GM21717 (cell line): ENCODE measurements around the gene RAVER1.
A peak's percentile ranks its signal among the peaks of the same experiment; 100 is the strongest.

Experiments used
- ATAC-seq: cut with Tn5 transposase; IDR thresholded peaks from one replicate; pipeline ENCODE4 v1.9.1; 2021; ENCODE audit warnings: mild to moderate bottlenecking, moderate library complexity; ENCODE audit not compliant: unreplicated experiment

The RAVER1 gene

DNA sequence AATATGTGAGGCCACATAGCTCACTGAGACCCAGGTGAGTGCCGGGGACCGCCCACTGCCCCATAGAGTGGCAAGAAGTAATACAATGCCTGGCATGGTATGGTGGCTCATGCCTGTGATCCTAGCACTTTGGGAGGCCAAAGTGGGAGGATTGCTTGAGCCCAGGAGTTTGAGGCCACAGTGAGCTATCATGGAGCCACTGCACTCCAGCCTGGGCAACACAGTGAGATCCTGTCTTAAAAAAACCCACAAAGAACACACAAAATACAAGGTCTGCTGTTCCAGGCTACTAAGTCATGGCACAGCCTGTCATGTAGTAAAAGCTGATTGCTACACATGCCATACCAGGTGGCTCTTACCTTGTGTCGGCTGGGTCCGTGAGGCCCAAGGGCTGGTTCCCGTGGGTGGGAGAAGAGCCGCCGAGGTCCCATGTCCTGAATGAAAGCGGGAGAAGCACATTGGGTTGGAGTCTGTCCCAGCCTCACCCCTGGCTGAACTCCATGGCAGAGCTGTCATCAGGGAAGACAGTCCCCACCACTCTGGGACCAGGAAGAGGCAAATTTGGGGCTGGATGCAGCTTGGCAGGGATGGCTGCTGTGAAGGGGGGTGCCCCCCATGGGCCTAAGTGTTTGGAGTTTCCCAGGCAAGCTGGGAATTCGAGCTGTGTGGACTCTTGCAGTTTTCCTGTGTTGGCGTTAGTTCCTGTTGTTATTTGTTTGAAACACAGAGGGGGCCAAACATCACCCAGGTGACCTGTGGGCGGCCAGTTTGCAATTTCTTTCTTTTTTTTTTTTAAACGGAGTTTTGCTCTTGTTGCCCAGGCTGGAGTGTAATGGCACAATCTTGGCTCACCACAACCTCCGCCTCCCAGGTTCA lies 14.3 kb downstream of the RAVER1 start:
- no peak for ATAC-seq

GRCh38 chr19:10317857-10318462 lies 15.4 kb downstream of the RAVER1 start:
- no peak for ATAC-seq

- no peak for ATAC-seq
These were observed 16.1 kb downstream of the RAVER1 start for GRCh38 chr19:10317045-10317856.

DNA sequence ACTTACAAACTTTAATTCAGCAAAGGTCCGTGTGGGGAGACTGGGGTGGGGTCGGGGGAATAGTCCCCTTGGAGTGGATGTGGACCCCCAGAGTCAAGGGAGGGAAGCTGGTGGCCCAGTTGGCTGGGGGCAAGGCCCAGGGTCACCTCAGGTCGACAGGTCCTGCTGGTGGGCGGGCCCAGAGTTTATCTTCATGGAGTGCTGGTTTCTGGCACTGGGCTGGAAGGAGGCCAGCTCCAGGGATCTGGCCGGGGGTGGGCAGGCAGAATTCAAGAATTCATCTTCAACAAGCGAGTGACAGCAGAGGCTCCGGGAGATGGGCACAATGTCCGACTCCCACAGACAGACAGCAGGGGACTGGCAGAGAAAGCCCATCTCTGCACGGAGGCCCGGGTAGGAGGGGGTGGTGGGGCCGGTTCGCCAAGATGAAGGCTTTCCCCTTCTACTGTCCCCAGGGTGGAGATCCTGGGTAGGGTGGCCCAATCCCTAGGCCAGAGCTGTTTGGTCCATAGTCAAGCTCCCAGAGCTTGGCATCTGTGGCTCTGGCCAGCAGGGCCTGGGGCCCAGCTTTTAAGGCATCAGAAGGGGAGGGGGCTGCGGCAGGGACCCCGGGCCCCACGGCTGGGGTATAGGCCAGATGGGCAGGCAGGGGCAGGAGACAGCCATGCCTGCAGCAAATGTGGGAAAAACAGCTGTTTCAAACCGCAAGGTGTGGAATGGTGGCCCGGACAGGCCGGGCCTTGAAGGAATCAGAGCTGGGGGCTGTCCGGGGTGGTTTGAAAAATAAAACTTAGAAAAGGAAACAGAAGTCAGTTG lies 16.9 kb downstream of the RAVER1 start:
- ATAC-seq = no peak

DNA sequence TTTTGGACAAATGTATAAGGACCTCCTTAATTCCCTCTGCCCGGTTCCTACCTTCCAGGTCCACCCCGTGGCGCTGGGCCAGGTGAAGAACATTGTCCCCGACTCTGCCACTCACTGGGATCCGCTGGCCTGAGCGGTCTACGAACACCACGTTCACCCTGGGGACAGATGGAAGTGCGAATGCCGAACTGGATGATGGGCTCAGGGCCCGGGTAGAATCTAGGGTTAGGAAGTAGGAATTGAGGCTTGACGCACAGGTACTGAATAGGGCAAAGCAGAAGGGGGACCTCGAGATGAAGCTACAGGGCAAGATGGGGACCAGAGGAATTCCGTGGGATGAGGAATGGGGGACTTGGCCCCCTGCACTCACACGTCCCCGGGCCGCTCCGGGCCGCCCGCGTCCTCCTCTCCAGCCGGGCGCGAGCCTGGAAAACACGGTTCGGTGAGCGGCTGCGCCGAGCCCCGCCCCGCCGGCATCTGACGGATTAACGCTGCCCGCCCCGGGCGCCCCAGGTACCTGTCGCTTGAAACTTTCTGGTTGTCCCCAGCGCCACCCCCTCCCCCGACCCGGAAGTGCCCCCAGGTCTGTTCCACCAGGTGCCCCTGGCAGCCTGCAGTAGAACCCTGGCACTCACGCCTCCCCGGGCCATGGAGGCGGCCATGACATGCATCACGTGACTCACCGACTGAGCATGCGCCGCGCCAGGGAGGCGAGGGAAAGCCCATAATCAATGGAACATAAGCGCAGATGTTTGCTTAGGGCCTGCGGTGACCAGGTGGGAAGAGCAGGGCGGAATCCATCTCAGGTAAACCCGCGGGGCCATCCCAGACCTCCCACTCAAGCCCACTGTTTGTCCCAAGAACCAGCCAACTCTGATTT lies 17.8 kb downstream of the RAVER1 start, which contains the start of gene FDX2:
TSS of gene FDX2 (minus strand) at position 681 of the 880 bp plus-strand sequence. CDS start at position 662, 19 bp downstream.
- ATAC-seq = no peak

DNA sequence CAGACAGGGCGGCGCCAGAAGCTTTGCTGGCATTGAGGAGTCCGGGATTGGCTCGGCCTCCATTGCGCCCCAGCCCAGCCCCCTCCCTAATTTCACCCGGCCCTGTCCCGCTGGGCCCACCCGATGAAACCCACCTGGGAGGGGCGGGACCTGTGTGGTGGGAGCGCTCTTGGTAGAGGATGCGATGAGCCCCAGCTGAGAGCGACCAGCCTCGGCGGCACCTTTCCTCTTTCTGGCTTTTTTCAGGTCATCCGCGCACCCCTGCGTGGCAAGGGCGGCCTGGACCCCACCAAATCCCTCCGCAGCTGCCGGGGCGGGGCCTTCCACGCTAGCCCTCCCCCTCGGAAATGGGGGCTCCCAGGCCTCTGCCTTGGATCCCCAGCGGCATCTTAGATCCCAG lies 23.9 kb downstream of the RAVER1 start, which contains the start of gene ZGLP1:
TSS of gene ZGLP1 (minus strand) at position 393 of the 400 bp plus-strand sequence.
- no peak for ATAC-seq

DNA sequence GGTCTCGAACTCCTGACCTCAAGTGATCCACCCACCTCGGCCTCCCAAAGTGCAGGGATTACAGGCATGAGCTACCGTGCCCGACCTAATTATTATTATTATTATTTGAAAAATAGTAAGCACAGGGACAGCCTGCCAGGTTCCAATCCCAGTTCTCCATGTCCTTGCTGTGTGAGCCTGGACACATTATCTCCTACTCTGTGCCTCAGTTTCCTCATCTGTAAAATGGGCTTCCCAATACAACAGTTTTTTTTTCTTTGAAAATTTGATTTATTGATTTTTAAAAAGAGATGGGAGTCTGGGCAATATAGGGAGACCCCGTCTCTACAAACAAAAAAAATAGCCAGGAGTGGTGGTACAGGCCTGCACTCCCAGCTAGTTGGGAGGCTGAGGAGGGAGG lies 27.0 kb downstream of the RAVER1 start:
- no peak for ATAC-seq

- ATAC-seq = no peak
These were observed 28.1 kb downstream of the RAVER1 start for GRCh38 chr19:10305139-10305806.

DNA sequence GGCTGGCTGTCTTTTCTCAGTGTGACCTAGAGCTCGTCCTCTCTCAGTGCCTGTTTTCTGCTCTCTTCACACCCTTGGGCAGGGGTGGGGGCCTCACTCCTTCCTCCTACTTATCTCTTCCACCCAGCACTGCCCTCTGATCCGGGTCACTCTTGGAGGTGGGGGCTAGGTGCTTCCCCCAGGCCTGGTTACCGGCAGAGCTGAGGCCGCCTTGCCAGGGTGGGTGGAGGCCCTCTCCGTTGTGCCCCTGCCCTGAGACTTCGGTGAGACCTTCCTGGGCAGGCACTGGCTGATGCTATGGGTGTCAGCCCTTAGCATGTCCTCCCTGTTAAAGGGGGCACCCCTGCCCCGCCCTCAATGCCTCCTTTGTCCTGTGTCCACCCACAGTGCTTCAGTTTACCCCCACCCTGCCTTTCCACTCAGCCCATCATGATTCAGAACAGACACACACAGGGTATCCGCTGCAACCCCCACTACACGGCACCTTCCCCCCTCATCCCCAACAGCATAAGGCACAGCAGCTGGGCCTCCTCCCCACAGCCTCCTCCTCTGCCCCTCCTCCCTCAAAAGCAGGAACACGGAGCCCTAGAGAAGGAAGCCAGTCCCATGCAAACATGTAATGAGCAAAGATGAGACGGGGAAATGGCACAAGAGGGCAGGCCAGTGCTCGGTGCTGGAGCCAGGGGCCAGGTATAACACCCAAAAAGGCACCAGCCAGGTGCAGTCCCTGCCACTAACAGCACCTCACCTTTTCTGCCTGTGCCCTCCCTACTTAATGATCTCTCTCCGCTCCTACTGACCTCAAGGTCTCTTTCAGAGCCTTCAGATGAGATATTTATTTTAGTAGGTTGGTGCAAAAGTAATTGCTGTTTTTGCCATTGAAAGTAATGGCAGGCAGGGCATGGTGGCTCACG lies 33.5 kb downstream of the RAVER1 start:
- ATAC-seq = no peak

GRCh38 chr19:10295847-10296591 lies 37.3 kb downstream of the RAVER1 start:
- no peak for ATAC-seq

GRCh38 chr19:10295305-10295846 lies 38.0 kb downstream of the RAVER1 start:
- ATAC-seq = no peak

- no peak for ATAC-seq
These were observed 39.0 kb downstream of the RAVER1 start for GRCh38 chr19:10294368-10294697.

- ATAC-seq = no peak
These were observed 39.5 kb downstream of the RAVER1 start for GRCh38 chr19:10293637-10294367.

- no peak for ATAC-seq
These were observed 40.3 kb downstream of the RAVER1 start for GRCh38 chr19:10292789-10293636.

- ATAC-seq = peak; percentile 34
These were observed 41.0 kb downstream of the RAVER1 start for GRCh38 chr19:10292206-10292788.
